ENCODE data around the gene ELOVL3. TPM values are rescaled to one million over a fixed set of nuclear protein-coding genes. Genes with fewer than 3 reads are reported as not detected.

Gene ELOVL3
- polyA plus RNA-seq, 1 donor (not counting 4 experiments of a cell fraction or from before 2014, with no cell fraction given) = 0.26 TPM

GRCh38 chr10:102230264-102230860, 4.3 kb downstream of the ELOVL3 start:
- H3K4me1 ChIP-seq (ENCODE audit: control insufficient read depth, extremely low read depth, insufficient read depth, low read length) = peaks cover 26% of the 10 kb centered on the region
- H2AFZ ChIP-seq (ENCODE audit: control insufficient read depth, low read length) = peak overlapping the region; percentile 84
- peak overlapping the region; percentile 33 for H3K9ac ChIP-seq (ENCODE audit: control insufficient read depth, extremely low read depth, insufficient read depth, low read length)
- no peak for FAIRE-seq
- H3K9me3 ChIP-seq (ENCODE audit: control insufficient read depth, low read depth, low read length) = no peaks in the 10 kb centered on the region
- no peak overlapping the region for H3K27ac ChIP-seq (ENCODE audit: control insufficient read depth, insufficient read depth, low read length)
- no peaks in the 10 kb centered on the region for H3K36me3 ChIP-seq (ENCODE audit: control insufficient read depth in 2 of 2, extremely low read depth in 1 of 2, insufficient read depth in 2 of 2, low read length in 2 of 2)
- no peak for DNase-seq (ENCODE audit: low read depth, low spot score)
- H3K4me3 ChIP-seq (ENCODE audit: control insufficient read depth in 2 of 3, extremely low read depth in 1 of 3, insufficient read depth in 2 of 3, low read depth in 1 of 3, low read length in 3 of 3) = peak overlapping the region; percentile 19 to 68 (median 51)
- TF ChIP-seq EZH2 (IDR thresholded peaks at IDR 0.05; ENCODE audit: low read length) (no peak), CTCF (optimal IDR thresholded peaks at IDR 0.05 in 1 of 3, IDR thresholded peaks at IDR 0.05 in 1 of 3, conservative IDR thresholded peaks at IDR 0.05 in 1 of 3; ENCODE audit: extremely low read depth in 1 of 3, insufficient read depth in 2 of 3, low read length in 3 of 3) (no peak)
- H3K27me3 ChIP-seq (ENCODE audit: control insufficient read depth, extremely low read depth, insufficient read depth, low read length) = peaks cover 38% of the 10 kb centered on the region
- dilution Hi-C loops (cut with MboI; ENCODE audit: extremely low pct_ligation_motif_present, low sequenced_read_pairs) = no loop called here
- no peaks in the 10 kb centered on the region for H3K79me2 ChIP-seq (ENCODE audit: control insufficient read depth, insufficient read depth, low read length)
- no peaks in the 10 kb centered on the region for H4K20me1 ChIP-seq (ENCODE audit: control insufficient read depth, extremely low read depth, insufficient read depth, low read length)
- H3K4me2 ChIP-seq (ENCODE audit: control insufficient read depth, extremely low read depth, insufficient read depth, low read depth, low read length) = peak overlapping the region; percentile 90
- no peaks in the 10 kb centered on the region for H3K9me1 ChIP-seq (ENCODE audit: control insufficient read depth, extremely low read depth, insufficient read depth, low read length)

GRCh38 chr10:102230861-102231356, 4.8 kb downstream of the ELOVL3 start:
- no peak for FAIRE-seq

More at GRCh38 chr10:102230861-102231356, 4.8 kb downstream of the ELOVL3 start:
- Histone ChIP-seq H3K4me2 (ENCODE audit: control insufficient read depth, extremely low read depth, insufficient read depth, low read depth, low read length) (peak overlapping the region; percentile 90), H3K27me3 (ENCODE audit: control insufficient read depth, extremely low read depth, insufficient read depth, low read length) (peaks cover 38% of the 10 kb centered on the region), H3K27ac (ENCODE audit: control insufficient read depth, insufficient read depth, low read length) (no peak overlapping the region), H3K9me3 (ENCODE audit: control insufficient read depth, low read depth, low read length) (no peaks in the 10 kb centered on the region), H3K79me2 (ENCODE audit: control insufficient read depth, insufficient read depth, low read length) (no peaks in the 10 kb centered on the region), H3K4me3 (ENCODE audit: control insufficient read depth in 2 of 3, extremely low read depth in 1 of 3, insufficient read depth in 2 of 3, low read depth in 1 of 3, low read length in 3 of 3) (peak overlapping the region; percentile 19 to 68 (median 51)), H3K4me1 (ENCODE audit: control insufficient read depth, extremely low read depth, insufficient read depth, low read length) (peaks cover 25% of the 10 kb centered on the region), H2AFZ (ENCODE audit: control insufficient read depth, low read length) (peak overlapping the region; percentile 84), H3K9ac (ENCODE audit: control insufficient read depth, extremely low read depth, insufficient read depth, low read length) (peak overlapping the region; percentile 33), H3K9me1 (ENCODE audit: control insufficient read depth, extremely low read depth, insufficient read depth, low read length) (no peaks in the 10 kb centered on the region), H3K36me3 (ENCODE audit: control insufficient read depth in 2 of 2, extremely low read depth in 1 of 2, insufficient read depth in 2 of 2, low read length in 2 of 2) (no peaks in the 10 kb centered on the region), H4K20me1 (ENCODE audit: control insufficient read depth, extremely low read depth, insufficient read depth, low read length) (no peaks in the 10 kb centered on the region)
- DNase-seq (ENCODE audit: low read depth, low spot score) = no peak
- dilution Hi-C loops (cut with MboI; ENCODE audit: extremely low pct_ligation_motif_present, low sequenced_read_pairs) = no loop called here
- TF ChIP-seq EZH2 (IDR thresholded peaks at IDR 0.05; ENCODE audit: low read length) (peak; percentile 66), CTCF (optimal IDR thresholded peaks at IDR 0.05 in 1 of 3, IDR thresholded peaks at IDR 0.05 in 1 of 3, conservative IDR thresholded peaks at IDR 0.05 in 1 of 3; ENCODE audit: extremely low read depth in 1 of 3, insufficient read depth in 2 of 3, low read length in 3 of 3) (peak in 2 of 3 experiments; percentile 48 to 64)

All from keratinocyte (primary cell).